Upper lobe of left lung (tissue), 6 donors: ENCODE results near the gene EID1. TPM values are rescaled to one million over a fixed set of nuclear protein-coding genes. Genes with fewer than 3 reads are reported as not detected.

ENCODE experiments used
- ATAC-seq, 2 donors: fragments of 200-7000 bp; cut with Tn5 transposase; one replicate each; pipeline ENCODE4 v1.9.1; 2022; ENCODE audit warnings: mild to moderate bottlenecking in 2 of 2, moderate library complexity in 2 of 2; ENCODE audit not compliant: low FRiP score in 2 of 2
- DNase-seq, 2 donors: peaks; one replicate each; pipeline ENCODE4 v3.0.0-alpha.2; 2019 to 2020
- H3K27ac ChIP-seq, 4 donors: fragments of 200-600 bp; sonication (generic); one replicate each; pipeline ENCODE4 v1.5.1; 2016 to 2019
- H3K27me3 ChIP-seq, 4 donors: fragments of 200-600 bp; sonication (generic); one replicate each; pipeline ENCODE4 v1.5.1; 2017 to 2019
- H3K36me3 ChIP-seq, 4 donors: fragments of 200-600 bp; sonication (generic); one replicate each; pipeline ENCODE4 v1.5.1; 2016 to 2019
- H3K4me1 ChIP-seq, 4 donors: fragments of 200-600 bp; sonication (generic); one replicate each; pipeline ENCODE4 v1.5.1; 2018 to 2019
- H3K4me3 ChIP-seq, 4 donors: fragments of 200-600 bp; sonication (generic); one replicate each; pipeline ENCODE4 v1.5.1; 2017 to 2019; ENCODE audit warnings: mild to moderate bottlenecking in 2 of 4, moderate library complexity in 1 of 4
- H3K9me3 ChIP-seq, 4 donors: fragments of 200-600 bp; sonication (generic); one replicate each; pipeline ENCODE4 v1.5.1; 2018 to 2019
- EP300 ChIP-seq, 4 donors: sonication (generic); formaldehyde crosslinking; IDR thresholded peaks; one replicate each; pipeline ENCODE4 v1.5.1; 2017; ENCODE audit warnings: antibody characterized with exemption in 4 of 4, control low read depth in 2 of 4
- POLR2A ChIP-seq, 4 donors: fragments of 450-650 bp; IDR thresholded peaks; one replicate each; pipeline ENCODE4 v1.5.1; 2016 to 2017; ENCODE audit warnings: antibody characterized with exemption in 4 of 4, mild to moderate bottlenecking in 2 of 4
- POLR2AphosphoS5 ChIP-seq, 2 donors: sonication (generic); formaldehyde crosslinking; IDR thresholded peaks; one replicate each; pipeline ENCODE4 v1.5.1; 2017; ENCODE audit warnings: antibody characterized with exemption in 2 of 2
- WGBS, 2 donors: methylation state at CpG; one replicate each; pipeline ENCODE4 v1.1.5; 2017 to 2018; 5-methylcytosine and 5-hydroxymethylcytosine counted together
- total RNA-seq, 6 donors: library from RNA; depleted of rRNA in 4 of 6; stranded (reverse); fragments of >200 nt in 4 of 6; gene quantifications; one replicate each; pipeline versions ENCODE4 v1.1.0 to v1.2.1, GENCODE V29; 2016 to 2021
- TF ChIP-seq, protein P1 (sequence below), 6 experiments: fragments of 450-650 bp in 4 of 6; fragments of 200-600 bp in 2 of 6; sonication (generic) in 2 of 6; IDR thresholded peaks; one replicate each; pipeline ENCODE4 v1.5.1; 2016 to 2019; ENCODE audit warnings: antibody characterized with exemption in 6 of 6
- donor health status: DM: no; HTN: no; CAD: no; lungs with moderate emphysema.
- donor health status: DM: no; HTN: yes; CAD: no; lungs with severe emphysema.

EID1 gene
- total RNA-seq, 6 donors from 2014 or later = 56.6 to 147 (median 109) TPM

GRCh38 chr15:48883699-48884098, 5.8 kb downstream of the EID1 start:
- Histone ChIP-seq H3K4me3 (no peak overlapping the region), H3K36me3 (no peaks in the 10 kb centered on the region), H3K4me1 (peaks cover 8 to 17% (median 14%) of the 10 kb centered on the region in 4 donors), H3K9me3 (no peaks in the 10 kb centered on the region), H3K27me3 (no peaks in the 10 kb centered on the region), H3K27ac (no peak overlapping the region)
- ATAC-seq (no peak), DNase-seq (no peak)
- WGBS, 2 donors = 88 to 92% methylated on average over 2 of the region's 2 CpGs
- TF ChIP-seq, protein P1, sequence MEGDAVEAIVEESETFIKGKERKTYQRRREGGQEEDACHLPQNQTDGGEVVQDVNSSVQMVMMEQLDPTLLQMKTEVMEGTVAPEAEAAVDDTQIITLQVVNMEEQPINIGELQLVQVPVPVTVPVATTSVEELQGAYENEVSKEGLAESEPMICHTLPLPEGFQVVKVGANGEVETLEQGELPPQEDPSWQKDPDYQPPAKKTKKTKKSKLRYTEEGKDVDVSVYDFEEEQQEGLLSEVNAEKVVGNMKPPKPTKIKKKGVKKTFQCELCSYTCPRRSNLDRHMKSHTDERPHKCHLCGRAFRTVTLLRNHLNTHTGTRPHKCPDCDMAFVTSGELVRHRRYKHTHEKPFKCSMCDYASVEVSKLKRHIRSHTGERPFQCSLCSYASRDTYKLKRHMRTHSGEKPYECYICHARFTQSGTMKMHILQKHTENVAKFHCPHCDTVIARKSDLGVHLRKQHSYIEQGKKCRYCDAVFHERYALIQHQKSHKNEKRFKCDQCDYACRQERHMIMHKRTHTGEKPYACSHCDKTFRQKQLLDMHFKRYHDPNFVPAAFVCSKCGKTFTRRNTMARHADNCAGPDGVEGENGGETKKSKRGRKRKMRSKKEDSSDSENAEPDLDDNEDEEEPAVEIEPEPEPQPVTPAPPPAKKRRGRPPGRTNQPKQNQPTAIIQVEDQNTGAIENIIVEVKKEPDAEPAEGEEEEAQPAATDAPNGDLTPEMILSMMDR (IDR thresholded peaks at IDR 0.05) = no peak
- TF ChIP-seq POLR2AphosphoS5 (IDR thresholded peaks at IDR 0.05) = no peak
- no peak for TF ChIP-seq POLR2A (IDR thresholded peaks at IDR 0.05)
- TF ChIP-seq EP300 (IDR thresholded peaks at IDR 0.05) = no peak

- ATAC-seq (no peak), DNase-seq (no peak)
- Histone ChIP-seq H3K4me3 (no peak overlapping the region), H3K9me3 (no peaks in the 10 kb centered on the region), H3K4me1 (no peaks in the 10 kb centered on the region), H3K36me3 (no peaks in the 10 kb centered on the region), H3K27ac (no peak overlapping the region), H3K27me3 (no peaks in the 10 kb centered on the region)
- TF ChIP-seq, protein P1 (IDR thresholded peaks at IDR 0.05) = no peak
- TF ChIP-seq POLR2AphosphoS5 (IDR thresholded peaks at IDR 0.05) (no peak), POLR2A (IDR thresholded peaks at IDR 0.05) (no peak), EP300 (IDR thresholded peaks at IDR 0.05) (no peak)
- 55 to 71% methylated on average over 2 of the region's 2 CpGs for WGBS, 2 donors
These were observed 9.2 kb downstream of the EID1 start for GRCh38 chr15:48887144-48887543.

DNA sequence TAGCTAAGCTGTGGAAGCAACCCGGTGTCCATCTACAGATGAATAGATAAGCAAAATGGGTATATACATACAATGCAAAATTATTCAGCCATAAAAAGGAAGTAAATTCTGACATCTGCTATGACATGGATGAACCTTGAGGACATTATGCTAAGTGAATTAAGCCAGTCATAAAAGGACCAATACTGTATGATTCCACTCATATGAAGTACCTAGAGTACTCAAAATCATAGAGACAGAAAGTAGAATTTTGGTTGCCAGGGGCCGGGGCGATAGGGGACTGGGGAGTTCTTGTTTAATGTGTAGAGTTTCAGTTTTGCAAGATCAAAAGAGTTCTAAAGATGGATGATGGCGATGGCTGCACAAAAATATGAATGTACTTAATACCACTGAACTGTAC, 10.3 kb downstream of the EID1 start:
- H3K4me3 ChIP-seq = no peak overlapping the region
- H3K9me3 ChIP-seq = no peaks in the 10 kb centered on the region
- no peak for ATAC-seq
- no peaks in the 10 kb centered on the region for H3K27me3 ChIP-seq
- no peaks in the 10 kb centered on the region for H3K4me1 ChIP-seq
- TF ChIP-seq POLR2AphosphoS5 (IDR thresholded peaks at IDR 0.05) = no peak
- TF ChIP-seq, protein P1 (IDR thresholded peaks at IDR 0.05) = no peak
- no peak for TF ChIP-seq POLR2A (IDR thresholded peaks at IDR 0.05)
- TF ChIP-seq EP300 (IDR thresholded peaks at IDR 0.05) = no peak
- no peak overlapping the region for H3K27ac ChIP-seq
- 72 to 82% methylated on average over 4 of the region's 4 CpGs for WGBS, 2 donors
- no peak for DNase-seq
- no peaks in the 10 kb centered on the region for H3K36me3 ChIP-seq

DNA sequence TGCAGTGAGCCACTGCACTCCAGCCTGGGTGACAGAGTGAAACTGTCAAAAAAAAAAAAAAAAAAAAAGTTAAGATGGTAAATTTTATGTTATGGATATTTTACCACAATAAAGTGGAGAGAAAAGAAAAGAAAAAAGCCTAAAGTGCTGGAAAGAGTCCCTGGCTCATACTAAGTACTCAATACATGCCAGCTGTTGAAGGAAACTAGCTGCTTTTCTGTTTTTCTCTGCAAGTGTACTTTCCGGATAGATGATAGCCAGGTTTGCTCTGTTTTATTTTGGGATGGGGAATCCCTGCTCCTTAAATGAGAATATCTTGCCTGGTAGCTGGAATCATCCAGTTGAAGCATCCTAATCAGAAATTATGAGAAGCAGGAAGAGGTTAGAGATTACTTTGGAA, 10.9 kb downstream of the EID1 start:
- Histone ChIP-seq H3K27me3 (no peaks in the 10 kb centered on the region), H3K4me3 (no peak overlapping the region), H3K27ac (no peak overlapping the region), H3K9me3 (no peaks in the 10 kb centered on the region), H3K4me1 (no peaks in the 10 kb centered on the region), H3K36me3 (no peaks in the 10 kb centered on the region)
- ATAC-seq = peak in 1 of 2 donors; percentile 36
- no peak for DNase-seq
- TF ChIP-seq POLR2AphosphoS5 (IDR thresholded peaks at IDR 0.05) = no peak
- TF ChIP-seq, protein P1 (IDR thresholded peaks at IDR 0.05) = no peak
- no peak for TF ChIP-seq EP300 (IDR thresholded peaks at IDR 0.05)
- TF ChIP-seq POLR2A (IDR thresholded peaks at IDR 0.05) = no peak
- WGBS, 2 donors = 71 to 78% methylated on average over 1 of the region's 1 CpG

- H3K27ac ChIP-seq = no peak overlapping the region
- TF ChIP-seq EP300 (IDR thresholded peaks at IDR 0.05) (no peak), POLR2A (IDR thresholded peaks at IDR 0.05) (no peak), POLR2AphosphoS5 (IDR thresholded peaks at IDR 0.05) (no peak)
- TF ChIP-seq, protein P1 (IDR thresholded peaks at IDR 0.05) = no peak
- H3K4me1 ChIP-seq = no peaks in the 10 kb centered on the region
- WGBS, 2 donors = 85 to 92% methylated on average over 3 of the region's 3 CpGs
- no peaks in the 10 kb centered on the region for H3K27me3 ChIP-seq
- no peak for ATAC-seq
- no peaks in the 10 kb centered on the region for H3K36me3 ChIP-seq
- H3K4me3 ChIP-seq = no peak overlapping the region
- no peak for DNase-seq
- no peaks in the 10 kb centered on the region for H3K9me3 ChIP-seq
These were observed 12.0 kb downstream of the EID1 start for GRCh38 chr15:48889925-48890324.
